Fibroblast of peridontal ligament (primary cell): ENCODE data around the gene HAGHL.

Experiments used
- DNase-seq: peaks from one replicate; pipeline ENCODE4 v3.0.0-alpha.2; 2010; ENCODE audit errors: extremely low read depth

Gene HAGHL, protein sequence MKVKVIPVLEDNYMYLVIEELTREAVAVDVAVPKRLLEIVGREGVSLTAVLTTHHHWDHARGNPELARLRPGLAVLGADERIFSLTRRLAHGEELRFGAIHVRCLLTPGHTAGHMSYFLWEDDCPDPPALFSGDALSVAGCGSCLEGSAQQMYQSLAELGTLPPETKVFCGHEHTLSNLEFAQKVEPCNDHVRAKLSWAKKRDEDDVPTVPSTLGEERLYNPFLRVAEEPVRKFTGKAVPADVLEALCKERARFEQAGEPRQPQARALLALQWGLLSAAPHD

DNA sequence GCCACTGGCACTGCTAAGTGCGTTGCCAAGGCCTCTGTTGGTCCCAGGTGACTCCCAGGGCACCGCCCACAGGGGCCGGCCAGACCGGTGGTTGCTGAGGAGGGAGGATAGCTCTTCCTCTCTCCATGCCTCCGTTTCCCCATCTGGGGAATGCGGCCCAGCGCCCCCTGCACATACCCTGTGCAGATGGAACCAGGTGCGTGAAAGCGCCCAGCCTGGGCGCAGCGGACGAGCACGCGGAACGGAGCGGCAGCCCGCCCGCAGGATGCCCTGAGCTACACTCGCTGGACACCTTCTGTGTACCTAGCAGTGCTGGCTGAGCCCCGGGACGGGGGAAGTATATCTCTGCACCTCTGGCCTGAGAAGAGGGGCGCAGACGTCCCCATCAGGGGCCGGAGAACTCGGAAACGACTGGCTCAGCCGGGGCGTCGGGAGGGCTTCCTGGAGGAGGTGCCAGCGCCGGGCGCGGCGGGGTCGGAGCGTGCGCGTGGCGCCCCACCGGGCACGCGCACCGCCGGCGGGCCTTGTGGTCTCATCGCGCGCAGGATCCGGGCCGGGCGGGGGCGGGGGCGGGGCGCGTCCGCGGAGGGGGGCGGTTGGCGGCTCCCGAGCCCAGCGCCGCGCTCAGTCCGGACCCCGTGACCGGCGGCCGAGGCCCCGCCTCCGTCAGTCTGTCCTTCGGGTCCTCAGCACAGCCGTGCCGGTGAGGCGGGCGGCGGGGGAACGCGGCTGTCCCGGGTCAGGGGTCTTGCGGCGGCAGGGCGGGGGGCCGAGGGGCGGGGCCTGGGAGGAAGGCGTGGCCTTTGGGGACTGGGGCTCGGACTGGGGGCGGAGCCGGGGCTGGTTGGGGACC lies at the start of gene HAGHL, which contains the start of gene CCDC78:
HAGHL (plus strand) TSS at position 669 of the 853 bp plus-strand sequence. CDS start 404 bp downstream, outside the sequence.
CCDC78 (minus strand) TSS at position 6 of the 853 bp plus-strand sequence. CDS start 76 bp downstream, outside the sequence.
- DNase-seq: peak; percentile 13

DNA sequence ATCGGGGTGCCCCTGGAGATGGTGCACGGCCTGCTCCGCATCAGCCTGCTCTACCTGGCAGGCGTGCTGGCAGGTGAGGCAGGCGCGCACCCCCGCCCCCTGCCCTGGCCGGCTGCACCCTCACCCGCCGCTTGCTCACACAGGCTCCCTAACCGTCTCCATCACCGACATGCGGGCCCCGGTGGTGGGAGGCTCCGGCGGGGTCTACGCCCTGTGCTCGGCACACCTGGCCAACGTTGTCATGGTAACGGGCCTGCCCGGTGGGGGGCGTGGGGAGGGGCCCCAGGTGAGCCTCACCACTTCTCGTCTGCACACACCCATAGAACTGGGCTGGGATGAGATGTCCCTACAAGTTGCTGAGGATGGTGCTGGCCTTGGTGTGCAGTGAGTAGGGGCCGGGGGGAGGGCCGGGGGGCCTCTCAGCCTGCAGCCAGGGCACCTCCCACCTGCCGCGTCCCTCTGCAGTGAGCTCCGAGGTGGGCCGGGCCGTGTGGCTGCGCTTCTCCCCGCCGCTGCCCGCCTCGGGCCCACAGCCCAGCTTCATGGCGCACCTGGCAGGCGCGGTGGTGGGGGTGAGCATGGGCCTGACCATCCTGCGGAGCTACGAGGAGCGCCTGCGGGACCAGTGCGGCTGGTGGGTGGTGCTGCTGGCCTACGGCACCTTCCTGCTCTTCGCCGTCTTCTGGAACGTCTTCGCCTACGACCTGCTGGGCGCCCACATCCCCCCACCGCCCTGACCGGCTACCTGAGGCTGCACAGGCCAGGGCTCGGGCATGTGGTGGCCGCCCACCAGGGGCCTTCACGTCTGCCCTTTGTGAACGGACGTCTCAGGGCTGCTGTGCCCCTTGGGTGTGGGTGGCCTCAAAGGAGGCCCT lies 49.4 kb upstream of the HAGHL start:
- DNase-seq: no peak

DNA sequence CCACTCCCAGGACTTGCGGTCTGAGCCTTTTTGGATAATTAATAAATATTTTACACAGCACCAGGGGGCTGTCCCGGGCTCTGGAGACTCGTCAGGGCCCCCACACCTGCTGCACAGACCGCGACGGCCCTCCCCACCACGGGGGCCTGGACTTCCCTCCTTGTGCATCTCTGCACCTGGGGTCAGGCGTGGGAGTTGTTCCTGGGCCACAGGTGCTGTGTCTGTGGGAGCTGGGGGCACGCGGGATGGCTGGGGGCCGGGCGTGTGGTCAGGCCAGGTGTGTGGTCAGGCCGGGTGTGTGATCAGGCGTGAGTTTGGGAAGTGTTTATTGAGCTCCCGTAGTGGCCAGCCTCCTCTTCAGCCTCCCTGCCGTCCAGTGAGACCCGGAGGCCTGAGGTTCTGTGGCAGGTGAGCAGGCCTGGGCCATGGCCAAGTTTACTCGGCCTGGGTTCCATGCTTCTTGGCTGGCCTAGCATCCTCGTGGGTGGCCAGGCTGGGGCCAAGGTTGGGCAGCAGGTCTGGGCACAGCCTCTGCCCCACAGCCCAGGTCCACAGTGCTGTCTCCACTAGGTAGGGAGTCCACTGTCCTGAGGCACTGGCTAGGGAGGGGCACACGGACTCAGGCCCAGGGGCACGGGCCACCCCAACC lies 48.6 kb upstream of the HAGHL start:
- no peak for DNase-seq

DNA sequence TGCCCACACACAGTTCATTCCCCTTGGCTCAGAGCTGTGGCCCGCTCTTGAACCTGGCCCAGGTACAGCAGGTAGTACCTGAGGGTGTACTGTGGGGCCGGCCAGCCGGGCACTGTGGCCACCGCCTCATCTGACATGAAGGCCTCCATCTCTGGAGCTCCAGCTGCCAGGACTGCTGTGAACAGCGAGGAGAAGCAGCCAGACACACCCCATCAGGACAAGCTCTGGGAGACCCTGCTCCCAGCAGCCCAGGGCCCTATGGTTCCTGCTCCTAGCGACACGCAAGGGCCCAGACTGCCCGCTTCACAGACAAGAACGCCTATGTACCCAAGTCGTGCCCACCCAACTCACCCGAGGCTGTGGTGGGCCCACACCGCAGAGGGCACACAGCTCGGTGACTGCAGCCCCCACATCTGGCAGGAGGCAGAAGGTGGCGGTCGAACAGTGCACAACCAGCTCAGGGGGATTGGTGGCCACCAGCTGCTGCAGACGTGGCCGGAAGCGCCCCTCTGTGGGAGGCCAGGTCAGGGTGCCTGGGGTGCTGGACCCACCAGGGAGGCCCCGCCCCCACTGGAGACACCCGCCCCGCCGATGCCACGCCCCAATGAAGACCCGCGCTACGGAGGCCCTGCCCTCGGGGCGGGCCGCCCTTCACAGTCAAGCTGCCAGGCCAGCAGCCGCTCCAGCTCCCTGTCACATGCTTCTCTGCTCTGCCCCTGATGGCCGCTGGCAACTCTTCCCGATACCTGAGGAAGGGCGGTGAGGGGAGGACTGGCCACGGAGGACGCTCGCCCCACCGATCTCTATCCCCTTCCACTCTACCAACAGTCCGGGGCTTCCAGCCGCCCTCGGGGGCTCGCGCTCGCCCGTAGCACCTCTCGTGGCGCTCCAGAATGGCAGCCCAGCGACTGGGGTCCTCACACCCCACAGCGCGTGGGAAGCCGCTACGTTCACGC lies 47.8 kb upstream of the HAGHL start:
- peak; percentile 44 for DNase-seq

DNA sequence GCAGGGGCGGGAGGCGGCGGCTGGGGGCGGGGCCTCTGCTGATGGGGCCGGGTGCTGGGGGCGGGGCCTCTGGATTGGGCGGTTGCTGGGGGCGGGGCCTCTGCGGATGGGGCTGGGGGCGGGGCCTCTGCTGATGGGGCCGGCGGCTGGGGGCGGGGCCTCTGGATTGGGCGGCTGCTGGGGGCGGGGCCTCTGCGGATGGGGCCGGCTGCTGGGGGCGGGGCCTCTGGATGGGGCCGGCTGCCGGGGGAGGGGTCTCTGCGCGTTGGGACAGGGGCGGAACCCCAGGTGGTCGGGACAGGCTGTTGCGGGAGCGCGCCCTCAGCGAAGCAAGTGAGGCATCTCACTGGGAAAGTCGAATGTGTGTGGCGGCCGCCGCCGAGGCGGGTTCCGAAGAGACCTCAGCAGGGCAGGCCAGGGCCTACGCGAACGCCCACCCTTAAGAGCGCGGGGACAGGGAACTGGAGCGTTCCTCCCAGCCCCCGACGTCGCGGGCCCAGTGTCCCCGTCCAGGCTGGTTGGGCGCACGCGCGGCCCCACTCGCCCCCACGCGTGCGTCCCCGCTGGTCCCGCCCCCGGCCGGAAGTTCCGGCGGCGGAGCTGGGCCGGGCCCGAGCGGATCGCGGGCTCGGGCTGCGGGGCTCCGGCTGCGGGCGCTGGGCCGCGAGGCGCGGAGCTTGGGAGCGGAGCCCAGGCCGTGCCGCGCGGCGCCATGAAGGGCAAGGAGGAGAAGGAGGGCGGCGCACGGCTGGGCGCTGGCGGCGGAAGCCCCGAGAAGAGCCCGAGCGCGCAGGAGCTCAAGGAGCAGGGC lies 46.9 kb upstream of the HAGHL start, which contains the start of gene STUB1:
STUB1 (plus strand) TSS at position 597 of the 811 bp plus-strand sequence; CDS start at position 713, 116 bp downstream.
- peak; percentile 75 for DNase-seq

DNA sequence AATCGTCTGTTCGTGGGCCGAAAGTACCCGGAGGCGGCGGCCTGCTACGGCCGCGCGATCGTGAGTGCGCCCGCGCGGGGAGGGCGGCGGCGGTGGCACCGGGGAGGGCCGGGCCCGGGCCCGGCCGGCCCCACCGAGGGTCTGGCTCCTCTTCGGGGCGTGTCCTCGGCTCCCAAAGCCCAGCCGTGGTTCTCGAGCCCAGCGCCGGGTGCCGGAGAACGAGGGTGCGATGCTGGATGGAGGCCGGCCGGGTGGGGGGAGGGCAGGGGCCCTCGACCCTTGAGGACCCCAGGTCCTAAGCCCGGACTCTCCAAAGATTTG lies 46.3 kb upstream of the HAGHL start:
- no peak for DNase-seq

DNA sequence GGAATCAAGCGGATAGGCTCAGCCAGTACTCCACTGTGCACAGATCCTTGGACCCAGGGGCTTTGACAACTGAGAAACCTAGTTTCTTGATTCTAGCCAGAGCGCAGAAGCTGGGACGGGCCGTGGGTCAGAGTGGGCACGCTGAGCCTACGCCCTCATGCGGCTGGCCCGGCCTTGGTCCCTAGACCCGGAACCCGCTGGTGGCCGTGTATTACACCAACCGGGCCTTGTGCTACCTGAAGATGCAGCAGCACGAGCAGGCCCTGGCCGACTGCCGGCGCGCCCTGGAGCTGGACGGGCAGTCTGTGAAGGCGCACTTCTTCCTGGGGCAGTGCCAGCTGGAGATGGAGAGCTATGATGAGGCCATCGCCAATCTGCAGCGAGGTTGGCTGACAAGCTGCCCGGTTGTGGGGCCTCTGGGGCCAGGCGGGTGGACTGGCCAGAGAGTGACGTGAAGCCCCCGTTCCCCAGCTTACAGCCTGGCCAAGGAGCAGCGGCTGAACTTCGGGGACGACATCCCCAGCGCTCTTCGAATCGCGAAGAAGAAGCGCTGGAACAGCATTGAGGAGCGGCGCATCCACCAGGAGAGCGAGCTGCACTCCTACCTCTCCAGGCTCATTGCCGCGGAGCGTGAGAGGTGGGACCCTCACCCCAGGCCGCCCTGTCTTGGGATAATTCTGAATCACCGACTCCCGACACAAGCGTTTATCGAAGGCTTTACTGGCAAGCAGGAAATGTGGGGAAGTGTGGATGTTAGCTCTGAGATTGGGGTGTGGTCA lies 45.8 kb upstream of the HAGHL start:
- peak; percentile 53 for DNase-seq

DNA sequence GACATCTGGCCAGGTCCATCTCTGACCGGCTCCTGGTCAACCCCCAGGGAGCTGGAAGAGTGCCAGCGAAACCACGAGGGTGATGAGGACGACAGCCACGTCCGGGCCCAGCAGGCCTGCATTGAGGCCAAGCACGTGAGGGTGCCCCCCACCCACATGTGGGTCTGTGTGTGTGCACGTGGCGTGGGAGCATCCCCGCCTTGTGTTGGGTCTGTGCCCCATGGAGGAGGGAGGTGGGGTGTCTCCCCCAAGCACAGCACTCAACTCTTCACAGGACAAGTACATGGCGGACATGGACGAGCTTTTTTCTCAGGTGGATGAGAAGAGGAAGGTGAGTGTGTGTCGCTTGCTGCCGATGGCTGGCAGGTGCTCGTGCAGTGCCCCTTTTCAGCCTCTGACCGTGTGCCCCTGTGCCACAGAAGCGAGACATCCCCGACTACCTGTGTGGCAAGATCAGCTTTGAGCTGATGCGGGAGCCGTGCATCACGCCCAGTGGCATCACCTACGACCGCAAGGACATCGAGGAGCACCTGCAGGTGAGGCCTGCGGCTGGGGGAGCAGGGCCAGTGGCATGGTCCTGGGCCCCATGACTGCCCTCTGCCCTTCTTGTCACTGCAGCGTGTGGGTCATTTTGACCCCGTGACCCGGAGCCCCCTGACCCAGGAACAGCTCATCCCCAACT lies 45.0 kb upstream of the HAGHL start:
- no peak for DNase-seq

DNA sequence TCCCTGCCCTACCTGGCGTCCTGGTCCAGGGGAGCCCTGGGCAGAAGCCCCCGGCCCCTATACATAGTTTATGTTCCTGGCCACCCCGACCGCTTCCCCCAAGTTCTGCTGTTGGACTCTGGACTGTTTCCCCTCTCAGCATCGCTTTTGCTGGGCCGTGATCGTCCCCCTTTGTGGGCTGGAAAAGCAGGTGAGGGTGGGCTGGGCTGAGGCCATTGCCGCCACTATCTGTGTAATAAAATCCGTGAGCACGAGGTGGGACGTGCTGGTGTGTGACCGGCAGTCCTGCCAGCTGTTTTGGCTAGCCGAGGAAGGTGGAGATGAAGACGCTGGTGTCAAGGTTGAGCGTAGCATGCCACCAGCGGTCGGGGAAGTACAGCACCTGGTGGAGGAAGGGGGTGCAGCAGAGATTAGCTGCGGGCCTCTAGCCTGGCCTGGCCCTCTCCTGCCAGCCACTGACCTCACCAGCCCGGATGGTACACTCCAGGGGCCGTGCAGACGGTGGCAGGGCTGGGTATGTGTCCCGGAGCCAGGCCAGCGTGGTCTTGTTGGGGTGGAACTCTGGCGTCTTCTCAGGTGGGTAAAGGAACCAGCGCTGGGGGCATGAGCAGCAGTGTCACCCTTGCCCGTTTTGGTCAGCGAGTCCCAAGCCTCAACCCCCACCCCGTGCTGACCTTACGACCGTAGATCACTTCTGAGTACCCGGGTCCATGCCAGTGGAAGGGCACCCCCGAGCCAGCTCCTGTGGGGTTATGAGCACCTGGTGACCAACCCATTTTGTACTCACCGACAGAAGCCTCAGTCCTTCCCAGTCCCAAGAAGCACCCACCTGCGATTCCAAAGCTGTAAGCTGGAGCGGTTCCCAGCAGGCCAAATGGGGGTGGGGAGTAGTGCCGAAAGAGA lies 44.2 kb upstream of the HAGHL start:
- no peak for DNase-seq

DNA sequence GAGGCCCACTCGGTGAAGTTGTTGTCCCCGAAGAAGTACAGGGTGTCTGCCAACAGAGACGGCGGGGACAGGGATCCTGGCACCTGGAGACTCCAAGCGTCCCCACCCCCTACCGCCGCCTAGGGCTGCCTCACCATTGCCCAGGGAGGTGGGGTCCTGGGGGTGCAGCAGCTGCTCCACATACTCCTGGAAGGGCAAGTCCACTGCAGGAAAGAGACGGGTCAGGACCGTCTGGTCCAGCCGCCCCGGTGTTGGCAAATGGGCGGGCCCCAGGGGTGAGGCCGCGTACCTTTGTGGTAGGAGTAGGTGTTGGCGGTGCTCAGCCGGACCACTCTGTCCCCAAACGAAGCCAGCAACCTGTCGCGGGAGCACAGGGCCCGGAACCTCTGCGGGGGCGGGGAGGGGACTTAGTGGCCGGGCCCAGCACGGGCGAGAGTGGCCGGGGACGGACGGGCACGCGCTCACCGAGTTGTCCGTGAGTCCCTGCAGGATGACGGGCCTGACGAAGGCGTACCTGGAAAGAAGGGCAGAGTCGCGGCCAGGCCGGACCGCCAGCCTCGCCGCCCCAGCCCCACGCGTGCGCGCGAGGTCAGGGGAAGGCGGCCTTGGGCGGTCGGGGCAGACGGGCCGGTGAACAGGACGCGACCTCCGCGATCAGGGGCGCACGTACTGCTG lies 43.4 kb upstream of the HAGHL start:
- DNase-seq: no peak

DNA sequence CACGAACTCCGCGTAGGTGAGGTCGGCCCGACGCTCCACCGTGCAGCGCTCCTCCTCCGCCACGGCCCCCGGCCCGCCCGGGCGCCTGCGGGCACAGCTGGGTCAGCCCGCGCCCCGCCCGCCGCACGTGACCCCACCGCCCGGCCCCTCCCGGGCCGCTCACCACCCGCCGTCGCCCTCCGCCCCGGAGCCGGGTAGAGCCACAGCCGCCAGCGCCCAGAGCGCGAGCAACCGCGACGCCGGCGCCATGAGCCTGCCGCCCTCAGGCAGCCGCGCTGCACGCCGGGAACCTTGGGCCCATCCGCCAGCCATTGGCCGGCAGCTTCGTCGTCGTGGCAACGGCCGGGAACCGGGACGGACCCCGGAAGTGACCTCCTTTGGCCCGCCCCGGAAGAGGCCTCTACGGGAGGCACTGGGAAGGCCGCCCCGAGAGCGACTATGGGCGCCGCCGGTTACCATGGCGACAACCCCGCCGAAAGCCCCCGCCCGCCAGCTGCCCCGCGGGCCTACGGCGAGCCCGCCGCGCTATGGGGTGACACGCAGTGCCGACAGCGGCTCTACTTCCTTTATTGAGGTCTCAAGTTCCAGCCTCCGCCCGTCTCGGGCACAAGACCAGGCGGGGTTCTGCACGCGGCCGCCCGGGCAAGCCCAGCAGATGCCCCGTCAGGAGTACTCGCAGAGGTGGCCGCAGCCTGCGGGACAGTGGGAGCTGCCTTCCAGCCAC lies 42.7 kb upstream of the HAGHL start, which contains the start of gene JMJD8:
JMJD8 (minus strand) TSS at position 264 of the 724 bp plus-strand sequence; CDS start at position 249, 15 bp downstream.
- peak; percentile 89 for DNase-seq

DNA sequence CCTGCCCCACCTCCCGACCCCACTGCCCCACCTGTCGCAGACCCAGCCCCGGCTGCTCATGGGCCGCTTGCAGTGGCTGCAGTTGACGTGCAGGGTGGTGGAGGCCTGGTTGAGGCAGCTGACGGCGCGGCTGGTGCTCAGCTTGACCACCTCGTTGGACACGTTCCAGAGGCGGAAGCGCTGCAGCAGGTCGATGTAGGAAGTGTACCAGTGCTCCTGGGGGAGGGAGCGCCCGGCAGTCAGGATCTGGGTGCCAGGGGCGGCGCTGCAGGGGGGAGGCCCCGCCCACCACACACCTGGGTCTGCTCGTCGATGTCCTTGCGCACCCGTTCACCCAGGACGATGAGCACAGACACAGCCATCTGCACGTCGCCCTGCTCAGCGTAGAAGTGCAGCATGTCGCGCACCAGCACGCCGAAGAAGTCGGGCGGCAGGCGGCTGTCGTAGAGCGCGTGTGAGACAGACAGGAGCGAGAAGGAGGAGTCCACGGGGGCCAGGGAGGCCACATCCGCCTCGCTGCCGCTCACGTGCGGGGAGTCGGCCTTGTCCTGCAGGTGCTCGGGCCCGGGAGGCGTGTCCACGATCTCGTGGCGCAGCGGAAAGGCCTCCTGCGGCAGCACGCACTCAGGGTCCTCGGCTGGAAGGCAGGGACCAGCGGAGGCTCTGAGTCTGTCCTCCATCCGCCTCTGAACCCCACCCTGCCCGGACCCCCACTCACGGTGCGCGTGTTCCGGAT lies 41.8 kb upstream of the HAGHL start:
- DNase-seq: no peak

DNA sequence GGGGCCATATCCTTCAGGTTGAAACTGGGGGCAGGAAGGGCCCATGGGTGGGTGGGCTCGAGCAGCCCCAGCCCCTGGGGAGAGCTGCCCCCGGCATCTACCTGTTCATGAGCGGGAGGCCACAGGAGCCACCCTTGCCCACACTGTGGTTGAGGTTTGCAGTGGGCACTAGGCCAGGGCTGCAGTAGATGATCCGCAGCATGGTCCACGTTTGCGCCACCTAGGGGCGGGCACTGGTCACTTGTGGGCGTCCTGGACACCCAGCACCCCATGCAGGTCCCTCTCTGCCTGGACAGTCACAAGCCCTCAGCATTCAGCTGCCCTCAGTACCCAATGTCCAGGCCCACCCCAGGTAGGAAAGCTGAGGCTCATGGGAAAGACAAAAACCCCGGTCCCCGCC lies 40.9 kb upstream of the HAGHL start:
- no peak for DNase-seq

DNA sequence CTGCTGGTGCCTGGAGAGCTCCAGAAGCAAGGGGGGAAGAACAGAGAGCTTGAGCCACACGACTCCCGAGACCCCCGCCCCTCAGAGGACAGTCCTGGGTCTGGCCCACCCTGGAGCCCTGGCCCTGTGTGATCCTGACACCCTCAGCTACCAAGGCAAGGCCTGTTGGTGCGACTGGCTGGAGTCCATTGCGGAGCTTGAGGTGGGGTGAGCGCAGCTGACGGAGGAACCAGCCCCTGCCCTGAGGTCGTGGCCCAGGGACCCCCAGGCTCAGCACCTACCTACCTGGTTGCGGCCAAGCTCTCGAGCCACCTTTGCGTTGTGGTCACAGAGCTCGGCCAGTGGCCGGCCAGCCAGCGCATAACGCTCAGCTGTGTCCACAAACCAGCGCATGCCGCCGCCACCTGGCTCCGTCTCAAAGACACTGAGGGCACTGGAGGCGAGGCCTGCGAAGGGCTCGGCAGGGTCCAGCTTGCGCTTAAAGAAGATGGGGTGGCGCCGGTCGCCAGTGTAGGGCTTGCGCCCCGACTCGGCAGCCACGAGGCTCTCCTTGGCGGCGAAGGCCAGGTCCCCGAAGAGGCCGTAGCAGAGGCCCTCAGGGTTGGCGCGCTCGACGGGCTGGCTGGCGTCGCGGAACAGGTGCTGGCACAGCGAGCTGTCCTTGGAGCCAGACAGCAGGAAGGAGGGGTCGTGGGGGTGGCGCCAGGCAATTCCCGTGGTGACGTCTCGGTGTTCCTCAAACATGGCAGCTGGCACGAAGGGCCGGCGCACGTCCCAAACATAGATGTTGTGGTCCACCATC lies 40.2 kb upstream of the HAGHL start:
- DNase-seq: no peak
